ENCODE measurements around the gene FCGR3A. TPM values are rescaled to one million over a fixed set of nuclear protein-coding genes. Genes with fewer than 3 reads are reported as not detected.
"Not testable (repeated sequence)": the region's sequence is repeated elsewhere in the genome, so short reads cannot be mapped to it uniquely, and the experiment has no call there.

FCGR3A gene
- total and polyA plus RNA-seq, 2 of the 4 experiments (the other 2 are of a cell fraction) = not detected

DNA sequence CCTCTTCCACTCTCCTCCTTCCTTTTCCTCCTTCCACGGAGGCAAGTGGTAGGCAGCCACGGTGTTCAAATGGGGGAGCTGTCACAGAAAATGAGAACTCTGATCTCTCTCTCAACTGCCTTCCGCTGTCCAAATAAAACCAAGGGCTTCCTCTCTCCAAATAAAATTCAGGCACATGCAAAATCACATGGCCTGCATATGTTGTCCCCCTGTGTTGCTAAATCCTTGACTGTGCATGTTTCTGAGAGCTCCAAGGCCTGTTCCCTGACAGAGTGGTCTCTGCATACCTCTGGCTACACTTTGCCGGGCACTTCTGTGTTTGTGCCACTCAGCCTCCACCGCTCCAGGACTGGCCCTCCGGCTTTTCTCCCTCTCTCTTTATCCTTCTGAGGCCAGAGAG is 39.0 kb upstream of the FCGR3A start:
- CTCF ChIA-PET; H3K4me3 ChIP-seq (ENCODE audit: insufficient read depth, low read depth, low read length); POLR2A ChIA-PET (ENCODE audit: unreplicated experiment); intact Hi-C loops (cut with micrococcal nuclease); in situ Hi-C loops (cut with MboI; ENCODE audit: low sequenced_read_pairs); H2BK5ac ChIP-seq (ENCODE audit: low read depth, low read length, poor library complexity, severe bottlenecking); H3K4me2 ChIP-seq (ENCODE audit: low read depth, low read length); DNase-seq; dilution Hi-C loops (cut with HindIII; ENCODE audit: low sequenced_read_pairs, unreplicated experiment); H3K79me1 ChIP-seq (ENCODE audit: low read depth in 1 of 2, low read length in 2 of 2); H3K56ac ChIP-seq (ENCODE audit: extremely low read depth, insufficient read depth, low read length); H2BK15ac ChIP-seq (ENCODE audit: low read depth, low read length); H3K9ac ChIP-seq (ENCODE audit: low read depth, low read length); H3K9me3 ChIP-seq (ENCODE audit: control insufficient read depth, insufficient read depth, low read length); ATAC-seq (ENCODE audit: low read depth); H4K91ac ChIP-seq (ENCODE audit: insufficient read depth, low read depth, low read length); H4K5ac ChIP-seq (ENCODE audit: low read depth, low read length); H3K27ac ChIP-seq (ENCODE audit: insufficient read depth, low read length); H3K4ac ChIP-seq (ENCODE audit: low read depth, low read length); H4K20me1 ChIP-seq (ENCODE audit: insufficient read depth, low read length); H2BK120ac ChIP-seq (ENCODE audit: low read depth, low read length); H3K9me1 ChIP-seq (ENCODE audit: insufficient read depth, low read length); H2BK20ac ChIP-seq (ENCODE audit: low read depth, low read length); H3K18ac ChIP-seq (ENCODE audit: low read depth, low read length); H3K14ac ChIP-seq (replicated peaks; ENCODE audit: low read depth, low read length); H3K4me1 ChIP-seq (ENCODE audit: control insufficient read depth, insufficient read depth, low read length); H2AFZ ChIP-seq (replicated peaks; ENCODE audit: low read length, poor library complexity); H4K8ac ChIP-seq (ENCODE audit: low read depth in 2 of 2, low read length in 2 of 2); H3K27me3 ChIP-seq (ENCODE audit: control insufficient read depth, insufficient read depth, low read length); BruUV-seq (replicated peaks); H3K23ac ChIP-seq (ENCODE audit: low read depth, low read length); H2AK5ac ChIP-seq (ENCODE audit: low read depth, low read length); H2AK9ac ChIP-seq (replicated peaks; ENCODE audit: low read depth, low read length, poor library complexity); H3K36me3 ChIP-seq (ENCODE audit: control insufficient read depth, insufficient read depth, low read length): not testable (repeated sequence)
- no CpG with 5 or more reads among the region's 6 CpGs for WGBS, 2 experiments (ENCODE audit: extremely low coverage in 2 of 2, insufficient read length in 1 of 2)

DNA sequence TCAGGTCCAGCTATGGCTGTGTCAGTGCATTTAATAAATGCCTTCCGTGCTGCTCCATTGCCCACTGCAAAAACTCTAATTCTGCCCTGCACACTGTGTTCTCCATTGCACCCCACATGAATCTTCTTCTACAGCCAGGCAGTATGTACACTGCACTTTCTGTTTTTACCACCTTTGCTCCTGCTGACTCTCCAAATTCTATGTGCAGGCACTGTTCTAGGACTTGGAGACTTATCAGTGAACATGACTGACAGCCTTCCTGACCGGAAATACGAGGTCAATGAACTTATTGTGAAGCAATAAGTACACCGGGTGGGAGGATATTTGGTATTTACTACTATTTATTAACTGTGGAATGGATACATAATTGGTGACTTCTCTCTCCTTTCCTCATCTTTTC is 33.3 kb upstream of the FCGR3A start:
- H3K23ac ChIP-seq (ENCODE audit: low read depth, low read length); dilution Hi-C loops (cut with HindIII; ENCODE audit: low sequenced_read_pairs, unreplicated experiment); H4K20me1 ChIP-seq (ENCODE audit: insufficient read depth, low read length); H3K18ac ChIP-seq (ENCODE audit: low read depth, low read length); POLR2A ChIA-PET (ENCODE audit: unreplicated experiment); H3K4ac ChIP-seq (ENCODE audit: low read depth, low read length); H2BK20ac ChIP-seq (ENCODE audit: low read depth, low read length); H4K5ac ChIP-seq (ENCODE audit: low read depth, low read length); H2AK5ac ChIP-seq (ENCODE audit: low read depth, low read length); in situ Hi-C loops (cut with MboI; ENCODE audit: low sequenced_read_pairs); BruUV-seq (replicated peaks); intact Hi-C loops (cut with micrococcal nuclease); H3K4me2 ChIP-seq (ENCODE audit: low read depth, low read length); H4K91ac ChIP-seq (ENCODE audit: insufficient read depth, low read depth, low read length); H2AK9ac ChIP-seq (replicated peaks; ENCODE audit: low read depth, low read length, poor library complexity); H3K9me3 ChIP-seq (ENCODE audit: control insufficient read depth, insufficient read depth, low read length); H2BK5ac ChIP-seq (ENCODE audit: low read depth, low read length, poor library complexity, severe bottlenecking); H4K8ac ChIP-seq (ENCODE audit: low read depth in 2 of 2, low read length in 2 of 2); H3K9me1 ChIP-seq (ENCODE audit: insufficient read depth, low read length); H3K36me3 ChIP-seq (ENCODE audit: control insufficient read depth, insufficient read depth, low read length); H3K27me3 ChIP-seq (ENCODE audit: control insufficient read depth, insufficient read depth, low read length); CTCF ChIA-PET; H3K9ac ChIP-seq (ENCODE audit: low read depth, low read length); H3K4me1 ChIP-seq (ENCODE audit: control insufficient read depth, insufficient read depth, low read length); H3K4me3 ChIP-seq (ENCODE audit: insufficient read depth, low read depth, low read length); H3K14ac ChIP-seq (replicated peaks; ENCODE audit: low read depth, low read length); ATAC-seq (ENCODE audit: low read depth); H2BK15ac ChIP-seq (ENCODE audit: low read depth, low read length); H2BK120ac ChIP-seq (ENCODE audit: low read depth, low read length); H3K56ac ChIP-seq (ENCODE audit: extremely low read depth, insufficient read depth, low read length); DNase-seq; H3K79me1 ChIP-seq (ENCODE audit: low read depth in 1 of 2, low read length in 2 of 2); H3K27ac ChIP-seq (ENCODE audit: insufficient read depth, low read length); H2AFZ ChIP-seq (replicated peaks; ENCODE audit: low read length, poor library complexity): not testable (repeated sequence)
- WGBS, 2 experiments (ENCODE audit: extremely low coverage in 2 of 2, insufficient read length in 1 of 2) = no CpG with 5 or more reads among the region's 4 CpGs

Measured in IMR-90 (cell line).